ENCODE measurements around the gene COL5A3. TPM values are rescaled to one million over a fixed set of nuclear protein-coding genes. Genes with fewer than 3 reads are reported as not detected.
A peak's percentile ranks its signal among the peaks of the same experiment; 100 is the strongest.

COL5A3 gene
- 10 to 100 TPM in 1 of 2 donors, 1 to 10 TPM in 1; 2.0 to 12.7 TPM for total RNA-seq

DNA sequence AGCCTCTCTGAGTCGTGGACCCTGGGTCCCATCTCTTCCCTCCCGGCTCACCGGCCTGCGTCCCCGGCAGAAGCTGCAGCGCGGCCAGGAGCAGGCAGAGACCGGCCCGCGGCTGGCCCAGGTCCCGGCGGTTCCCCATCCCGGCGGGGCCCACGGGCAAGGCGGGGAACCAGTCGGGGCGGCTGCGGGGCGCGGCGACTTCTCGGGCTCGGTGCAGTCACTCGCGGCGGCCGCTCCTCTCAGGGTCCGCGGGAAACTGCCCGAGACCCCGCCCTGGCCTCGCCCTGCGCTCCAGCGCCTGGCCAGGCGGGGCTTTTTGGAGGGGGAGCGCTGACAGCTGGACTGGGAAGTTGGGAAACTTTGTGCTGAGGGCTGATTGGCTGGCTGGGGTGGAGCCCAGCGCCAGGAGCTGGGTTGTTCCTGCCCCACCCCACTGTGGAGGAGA lies at the start of gene COL5A3:
Gene COL5A3 (minus strand): TSS at position 258 of the 445 bp plus-strand sequence. CDS start 119 bp downstream, at position 139.
- H3K4me1 ChIP-seq (replicated peaks), result no peaks in the 10 kb centered on the region
- no peaks in the 10 kb centered on the region for H3K9me3 ChIP-seq
- DNase-seq (ENCODE audit: low spot score), result peak; percentile 15
- H3K4me3 ChIP-seq, result peak within 1 kb of the TSS; percentile 23 to 25
- no peaks in the 10 kb centered on the region for H3K36me3 ChIP-seq
- peaks cover 14% of the 10 kb centered on the region for H3K27me3 ChIP-seq (replicated peaks; ENCODE audit: insufficient read depth)
- no peak for TF ChIP-seq POLR2A (IDR thresholded peaks at IDR 0.05)
- TF ChIP-seq, protein P1, sequence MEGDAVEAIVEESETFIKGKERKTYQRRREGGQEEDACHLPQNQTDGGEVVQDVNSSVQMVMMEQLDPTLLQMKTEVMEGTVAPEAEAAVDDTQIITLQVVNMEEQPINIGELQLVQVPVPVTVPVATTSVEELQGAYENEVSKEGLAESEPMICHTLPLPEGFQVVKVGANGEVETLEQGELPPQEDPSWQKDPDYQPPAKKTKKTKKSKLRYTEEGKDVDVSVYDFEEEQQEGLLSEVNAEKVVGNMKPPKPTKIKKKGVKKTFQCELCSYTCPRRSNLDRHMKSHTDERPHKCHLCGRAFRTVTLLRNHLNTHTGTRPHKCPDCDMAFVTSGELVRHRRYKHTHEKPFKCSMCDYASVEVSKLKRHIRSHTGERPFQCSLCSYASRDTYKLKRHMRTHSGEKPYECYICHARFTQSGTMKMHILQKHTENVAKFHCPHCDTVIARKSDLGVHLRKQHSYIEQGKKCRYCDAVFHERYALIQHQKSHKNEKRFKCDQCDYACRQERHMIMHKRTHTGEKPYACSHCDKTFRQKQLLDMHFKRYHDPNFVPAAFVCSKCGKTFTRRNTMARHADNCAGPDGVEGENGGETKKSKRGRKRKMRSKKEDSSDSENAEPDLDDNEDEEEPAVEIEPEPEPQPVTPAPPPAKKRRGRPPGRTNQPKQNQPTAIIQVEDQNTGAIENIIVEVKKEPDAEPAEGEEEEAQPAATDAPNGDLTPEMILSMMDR (IDR thresholded peaks at IDR 0.05), result no peak
- TF ChIP-seq POLR2AphosphoS5 (IDR thresholded peaks at IDR 0.05), result no peak
- intact Hi-C loops (cut with DNase I), result no loop called here
- peak within 1 kb of the TSS; percentile 18 to 26 for H3K27ac ChIP-seq
- 2% methylated on average over 13 of the region's 38 CpGs for WGBS

DNA sequence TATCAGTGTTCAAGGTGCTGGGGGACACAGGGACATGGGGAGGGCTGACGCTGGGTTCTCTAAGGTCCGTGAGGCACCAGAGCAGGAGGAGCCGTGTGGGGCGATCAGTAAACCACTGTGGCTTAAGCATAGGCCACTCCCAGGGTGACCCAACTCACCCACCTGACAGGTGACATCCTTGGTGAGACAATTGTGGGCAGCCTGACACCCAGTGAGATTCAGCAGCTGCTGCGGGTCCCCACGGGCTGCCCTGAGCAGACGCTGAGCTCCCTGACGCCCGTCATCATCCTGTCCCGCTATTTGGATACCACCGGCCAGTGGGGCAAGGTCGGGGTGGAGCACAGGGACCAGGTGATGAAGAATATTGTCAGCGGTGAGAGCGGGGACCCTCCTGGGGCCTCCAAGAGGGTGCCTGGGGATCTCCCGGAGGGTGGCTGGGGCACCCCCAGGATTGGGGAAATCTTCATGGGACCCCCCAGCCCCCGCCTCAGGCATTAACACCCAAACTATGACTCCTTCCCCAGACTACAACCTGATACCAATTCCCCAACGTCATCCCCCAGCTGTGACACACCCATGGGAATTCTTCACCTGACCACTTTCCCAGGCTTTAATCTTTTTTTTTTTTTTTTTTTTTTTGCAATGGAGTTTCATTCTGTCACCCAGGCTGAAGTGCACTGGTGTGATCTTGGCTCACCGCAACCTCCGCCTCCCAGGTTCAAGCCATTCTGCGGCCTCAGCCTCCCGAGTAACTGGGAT lies 42.5 kb upstream of the COL5A3 start:
- H3K27me3 ChIP-seq (replicated peaks; ENCODE audit: insufficient read depth), result no peaks in the 10 kb centered on the region

DNA sequence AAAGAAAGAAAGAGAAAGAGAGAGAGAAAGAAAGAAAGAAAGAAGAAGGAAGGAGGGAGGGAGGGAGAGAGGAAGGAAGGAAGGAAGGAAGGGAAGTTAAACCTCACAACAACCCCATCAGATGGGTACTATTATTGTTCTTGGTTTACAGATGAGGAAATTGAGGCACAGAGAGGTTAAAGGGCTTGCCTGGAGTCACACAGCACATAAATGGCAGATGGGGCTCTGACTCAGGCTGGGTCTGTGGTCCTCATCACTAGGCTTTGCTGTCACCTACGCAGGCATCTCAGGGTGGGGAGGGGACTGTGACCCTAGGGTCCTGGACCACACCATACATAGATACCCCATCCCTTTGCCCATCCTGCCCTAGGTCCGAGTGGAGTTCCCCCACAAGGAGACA lies 39.3 kb upstream of the COL5A3 start:
- no peak overlapping the region for H3K4me3 ChIP-seq
- no peaks in the 10 kb centered on the region for H3K27me3 ChIP-seq (replicated peaks; ENCODE audit: insufficient read depth)
- intact Hi-C loops (cut with DNase I), result no loop called here
- H3K9me3 ChIP-seq, result no peaks in the 10 kb centered on the region
- TF ChIP-seq POLR2A (IDR thresholded peaks at IDR 0.05) (no peak), POLR2AphosphoS5 (IDR thresholded peaks at IDR 0.05) (no peak)
- TF ChIP-seq, protein P1 (IDR thresholded peaks at IDR 0.05), result no peak
- WGBS, result 51% methylated on average over 2 of the region's 2 CpGs
- no peak overlapping the region for H3K27ac ChIP-seq
- no peak for DNase-seq (ENCODE audit: low spot score)
- H3K4me1 ChIP-seq (replicated peaks), result no peaks in the 10 kb centered on the region
- H3K36me3 ChIP-seq, result no peaks in the 10 kb centered on the region

More for the DNA sequence above, 42.5 kb upstream of the COL5A3 start:
- TF ChIP-seq POLR2A (IDR thresholded peaks at IDR 0.05) (no peak), POLR2AphosphoS5 (IDR thresholded peaks at IDR 0.05) (no peak)
- TF ChIP-seq, protein P1 (IDR thresholded peaks at IDR 0.05), result no peak
- intact Hi-C loops (cut with DNase I), result no loop called here
- Histone ChIP-seq H3K36me3 (no peaks in the 10 kb centered on the region), H3K4me3 (no peak overlapping the region), H3K27ac (no peak overlapping the region), H3K9me3 (no peaks in the 10 kb centered on the region), H3K4me1 (replicated peaks) (no peaks in the 10 kb centered on the region)
- WGBS, result 74% methylated on average over 21 of the region's 21 CpGs
- no peak for DNase-seq (ENCODE audit: low spot score)

DNA sequence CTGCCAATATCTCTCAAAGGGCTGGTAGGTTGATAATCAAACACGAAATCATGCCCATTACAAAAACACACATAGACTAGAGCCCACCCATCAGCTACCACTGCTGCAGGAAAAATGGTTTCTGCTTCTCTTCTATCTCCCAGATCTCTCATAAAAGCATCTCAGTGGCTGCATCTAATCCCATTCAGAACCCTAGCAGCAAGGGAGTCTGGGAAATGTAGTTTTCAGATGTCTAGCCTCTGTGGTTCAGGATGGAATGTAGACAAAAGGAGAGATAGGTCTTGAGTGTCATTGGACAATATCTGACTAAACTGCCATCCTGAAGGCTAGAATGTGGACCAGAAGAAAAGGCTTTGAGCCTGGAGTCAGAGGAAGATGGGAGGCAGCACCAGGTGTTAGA lies 35.1 kb upstream of the COL5A3 start:
- DNase-seq (ENCODE audit: low spot score), result no peak
- no peaks in the 10 kb centered on the region for H3K36me3 ChIP-seq
- H3K27me3 ChIP-seq (replicated peaks; ENCODE audit: insufficient read depth), result no peaks in the 10 kb centered on the region
- H3K9me3 ChIP-seq, result peaks cover 6% of the 10 kb centered on the region
- H3K4me1 ChIP-seq (replicated peaks), result no peaks in the 10 kb centered on the region
- no peak overlapping the region for H3K4me3 ChIP-seq
- H3K27ac ChIP-seq, result no peak overlapping the region
- intact Hi-C loops (cut with DNase I), result no loop called here
- WGBS, result 57% methylated on average over 1 of the region's 1 CpG
- TF ChIP-seq POLR2A (IDR thresholded peaks at IDR 0.05) (no peak), POLR2AphosphoS5 (IDR thresholded peaks at IDR 0.05) (no peak)
- TF ChIP-seq, protein P1 (IDR thresholded peaks at IDR 0.05), result no peak

DNA sequence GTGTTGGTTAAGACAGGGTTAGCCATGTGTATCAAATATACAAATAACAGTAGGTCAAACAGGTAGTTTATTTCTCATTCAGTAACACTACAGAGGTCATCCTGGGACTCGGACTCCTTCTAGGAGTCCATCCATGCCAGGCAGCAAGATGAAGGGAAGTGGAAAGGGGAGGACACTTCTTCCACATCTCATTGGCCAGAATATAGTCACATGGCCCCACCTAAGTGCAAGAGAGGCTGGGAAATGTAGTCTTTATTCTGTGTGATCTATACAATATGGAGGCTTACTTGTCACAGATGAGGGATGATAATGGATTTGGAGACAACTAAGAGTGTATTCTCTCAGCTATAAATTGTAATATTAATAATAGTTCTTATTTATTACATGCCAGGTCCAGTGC lies 34.1 kb upstream of the COL5A3 start:
- TF ChIP-seq POLR2A (IDR thresholded peaks at IDR 0.05) (no peak), POLR2AphosphoS5 (IDR thresholded peaks at IDR 0.05) (no peak)
- TF ChIP-seq, protein P1 (IDR thresholded peaks at IDR 0.05), result no peak
- H3K27ac ChIP-seq, result no peak overlapping the region
- DNase-seq (ENCODE audit: low spot score), result no peak
- peaks cover 6% of the 10 kb centered on the region for H3K9me3 ChIP-seq
- WGBS, result 64% methylated on average over 1 of the region's 1 CpG
- no peaks in the 10 kb centered on the region for H3K4me1 ChIP-seq (replicated peaks)
- no peaks in the 10 kb centered on the region for H3K27me3 ChIP-seq (replicated peaks; ENCODE audit: insufficient read depth)
- intact Hi-C loops (cut with DNase I), result no loop called here
- no peaks in the 10 kb centered on the region for H3K36me3 ChIP-seq
- no peak overlapping the region for H3K4me3 ChIP-seq

Data from prostate gland (tissue), 2 donors.